Renal pelvis (tissue), 12 donors: Measurements from ENCODE around the gene PSMD10. TPM values are rescaled to one million over a fixed set of nuclear protein-coding genes. Genes with fewer than 3 reads are reported as not detected.

Experiments used
- DNase-seq: peaks from one replicate; pipeline ENCODE4 v3.0.0-alpha.2; 2013
- long read RNA-seq, 16 experiments: transcript quantifications; one replicate each; lab custom pipeline, GENCODE V29; 2026
- polyA plus RNA-seq, 3 donors: library from polyadenylated mRNA; unstranded; fragments of 120-200 nt; gene quantifications; one replicate each; pipeline ENCODE4 v1.2.1, GENCODE V29; 2013; ENCODE audit not compliant: insufficient read length in 3 of 3

Gene PSMD10, protein sequence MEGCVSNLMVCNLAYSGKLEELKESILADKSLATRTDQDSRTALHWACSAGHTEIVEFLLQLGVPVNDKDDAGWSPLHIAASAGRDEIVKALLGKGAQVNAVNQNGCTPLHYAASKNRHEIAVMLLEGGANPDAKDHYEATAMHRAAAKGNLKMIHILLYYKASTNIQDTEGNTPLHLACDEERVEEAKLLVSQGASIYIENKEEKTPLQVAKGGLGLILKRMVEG
- 10 to 100 TPM; 68.6 to 80.4 (median 79.5) TPM for polyA plus RNA-seq
- long read RNA-seq, donor 1, transcript PSMD10-201 (5 exons, 1,546 nt), result major isoform, 42 of 49 reads
- long read RNA-seq, donor 1, transcript PSMD10-204 (5 exons, 768 nt), result minor isoform, 6 of 49 reads
- long read RNA-seq, donor 1, partial matches to known transcripts, result 0 of 49 reads
- long read RNA-seq, donor 1, other reads (novel, unspliced or antisense), result 0 of 49 reads
- long read RNA-seq, donor 2, transcript PSMD10-204 (5 exons, 768 nt), result minor isoform, 22 of 128 reads
- long read RNA-seq, donor 2, transcript PSMD10-201 (5 exons, 1,546 nt), result major isoform, 102 of 128 reads
- long read RNA-seq, donor 2, partial matches to known transcripts, result 0 of 128 reads
- long read RNA-seq, donor 2, other reads (novel, unspliced or antisense), result 0 of 128 reads
- long read RNA-seq, donor 3, transcript PSMD10-204 (5 exons, 768 nt), result minor isoform, 10 of 86 reads
- long read RNA-seq, donor 3, transcript PSMD10-201 (5 exons, 1,546 nt), result major isoform, 75 of 86 reads
- long read RNA-seq, donor 3, partial matches to known transcripts, result 0 of 86 reads
- long read RNA-seq, donor 3, other reads (novel, unspliced or antisense), result 0 of 86 reads
- long read RNA-seq, donor 4, transcript PSMD10-204 (5 exons, 768 nt), result minor isoform, 6 of 82 reads
- long read RNA-seq, donor 4, transcript PSMD10-201 (5 exons, 1,546 nt), result major isoform, 75 of 82 reads
- long read RNA-seq, donor 4, partial matches to known transcripts, result 0 of 82 reads
- long read RNA-seq, donor 4, other reads (novel, unspliced or antisense), result 0 of 82 reads
- long read RNA-seq, donor 5, transcript PSMD10-201 (5 exons, 1,546 nt), result major isoform, 36 of 41 reads
- long read RNA-seq, donor 5, transcript PSMD10-204 (5 exons, 768 nt), result minor isoform, 5 of 41 reads
- long read RNA-seq, donor 5, partial matches to known transcripts, result 0 of 41 reads
- long read RNA-seq, donor 5, other reads (novel, unspliced or antisense), result 0 of 41 reads
- long read RNA-seq, donor 6, transcript PSMD10-201 (5 exons, 1,546 nt), result major isoform, 41 of 49 reads
- long read RNA-seq, donor 6, transcript PSMD10-204 (5 exons, 768 nt), result minor isoform, 7 of 49 reads
- long read RNA-seq, donor 6, partial matches to known transcripts, result 0 of 49 reads
- long read RNA-seq, donor 6, other reads (novel, unspliced or antisense), result 0 of 49 reads
- long read RNA-seq, donor 7, transcript PSMD10-204 (5 exons, 768 nt), result minor isoform, 5 of 58 reads
- long read RNA-seq, donor 7, transcript PSMD10-201 (5 exons, 1,546 nt), result major isoform, 52 of 58 reads
- long read RNA-seq, donor 7, partial matches to known transcripts, result 0 of 58 reads
- long read RNA-seq, donor 7, other reads (novel, unspliced or antisense), result 0 of 58 reads
- long read RNA-seq, donor 8, transcript PSMD10-201 (5 exons, 1,546 nt), result major isoform, 33 of 36 reads
- long read RNA-seq, donor 8, partial matches to known transcripts, result 0 of 36 reads
- long read RNA-seq, donor 8, other reads (novel, unspliced or antisense), result 0 of 36 reads
- long read RNA-seq, donor 9, transcript PSMD10-204 (5 exons, 768 nt), result minor isoform, 7 of 85 reads
- long read RNA-seq, donor 9, transcript PSMD10-201 (5 exons, 1,546 nt), result major isoform, 72 of 85 reads
- long read RNA-seq, donor 9, partial matches to known transcripts, result 0 of 85 reads
- long read RNA-seq, donor 9, other reads (novel, unspliced or antisense), result 5 of 85 reads
- long read RNA-seq, donor 10, transcript PSMD10-201 (5 exons, 1,546 nt), result major isoform, 71 of 74 reads
- long read RNA-seq, donor 10, partial matches to known transcripts, result 0 of 74 reads
- long read RNA-seq, donor 10, other reads (novel, unspliced or antisense), result 0 of 74 reads
- long read RNA-seq, donor 11, transcript PSMD10-201 (5 exons, 1,546 nt), result major isoform, 35 of 37 reads
- long read RNA-seq, donor 11, partial matches to known transcripts, result 0 of 37 reads
- long read RNA-seq, donor 11, other reads (novel, unspliced or antisense), result 0 of 37 reads
- long read RNA-seq, donor 12, transcript PSMD10-201 (5 exons, 1,546 nt), result major isoform, 80 of 92 reads
- long read RNA-seq, donor 12, partial matches to known transcripts, result 0 of 92 reads
- long read RNA-seq, donor 12, other reads (novel, unspliced or antisense), result 6 of 92 reads
- long read RNA-seq, donor 13, transcript PSMD10-201 (5 exons, 1,546 nt), result major isoform, 32 of 33 reads
- long read RNA-seq, donor 13, partial matches to known transcripts, result 0 of 33 reads
- long read RNA-seq, donor 13, other reads (novel, unspliced or antisense), result 0 of 33 reads
- long read RNA-seq, donor 14, transcript PSMD10-204 (5 exons, 768 nt), result minor isoform, 9 of 76 reads
- long read RNA-seq, donor 14, transcript PSMD10-201 (5 exons, 1,546 nt), result major isoform, 67 of 76 reads
- long read RNA-seq, donor 14, partial matches to known transcripts, result 0 of 76 reads
- long read RNA-seq, donor 14, other reads (novel, unspliced or antisense), result 0 of 76 reads
- long read RNA-seq, donor 15, transcript PSMD10-201 (5 exons, 1,546 nt), result major isoform, 79 of 89 reads
- long read RNA-seq, donor 15, transcript PSMD10-204 (5 exons, 768 nt), result minor isoform, 9 of 89 reads
- long read RNA-seq, donor 15, partial matches to known transcripts, result 0 of 89 reads
- long read RNA-seq, donor 15, other reads (novel, unspliced or antisense), result 0 of 89 reads
- long read RNA-seq, donor 16, transcript PSMD10-204 (5 exons, 768 nt), result minor isoform, 8 of 99 reads
- long read RNA-seq, donor 16, transcript PSMD10-201 (5 exons, 1,546 nt), result major isoform, 74 of 99 reads
- long read RNA-seq, donor 16, partial matches to known transcripts, result 16 of 99 reads
- long read RNA-seq, donor 16, other reads (novel, unspliced or antisense), result 0 of 99 reads

DNA sequence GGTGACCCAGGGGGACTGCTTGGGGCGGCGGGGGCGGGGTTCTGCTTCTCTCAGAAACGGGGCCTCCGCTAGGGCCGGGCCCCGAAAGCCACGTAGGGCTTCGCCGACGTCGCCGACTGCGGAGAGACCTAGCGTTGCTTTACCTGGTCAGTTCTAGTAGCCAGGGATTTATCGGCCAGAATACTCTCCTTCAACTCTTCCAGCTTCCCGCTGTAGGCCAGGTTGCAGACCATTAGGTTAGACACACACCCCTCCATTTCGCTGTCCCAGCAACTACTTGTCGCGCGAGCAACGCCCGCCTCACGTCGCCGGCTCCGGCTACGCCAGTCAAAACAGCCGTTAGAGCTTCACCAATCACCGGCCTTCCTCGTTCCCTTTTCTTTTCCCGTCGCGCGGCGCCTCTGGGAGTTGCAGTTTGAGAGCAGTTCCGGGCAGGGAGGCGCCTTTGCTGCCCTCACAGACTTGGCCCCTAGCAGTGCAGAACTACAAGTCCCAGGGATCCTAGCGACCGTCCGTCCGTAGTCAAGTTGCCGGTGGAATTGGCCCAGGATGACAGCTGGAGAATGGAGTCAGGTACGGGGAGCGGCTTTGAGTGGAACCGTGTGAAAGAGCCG, at the start of gene PSMD10, which contains the start of gene ATG4A:
PSMD10 (minus strand) TSS at position 279 of the 614 bp plus-strand sequence; CDS start at position 257, 22 bp downstream.
ATG4A (plus strand) TSS at position 515 of the 614 bp plus-strand sequence; CDS start at position 564, 49 bp downstream.
- peak; percentile 96 for DNase-seq

DNA sequence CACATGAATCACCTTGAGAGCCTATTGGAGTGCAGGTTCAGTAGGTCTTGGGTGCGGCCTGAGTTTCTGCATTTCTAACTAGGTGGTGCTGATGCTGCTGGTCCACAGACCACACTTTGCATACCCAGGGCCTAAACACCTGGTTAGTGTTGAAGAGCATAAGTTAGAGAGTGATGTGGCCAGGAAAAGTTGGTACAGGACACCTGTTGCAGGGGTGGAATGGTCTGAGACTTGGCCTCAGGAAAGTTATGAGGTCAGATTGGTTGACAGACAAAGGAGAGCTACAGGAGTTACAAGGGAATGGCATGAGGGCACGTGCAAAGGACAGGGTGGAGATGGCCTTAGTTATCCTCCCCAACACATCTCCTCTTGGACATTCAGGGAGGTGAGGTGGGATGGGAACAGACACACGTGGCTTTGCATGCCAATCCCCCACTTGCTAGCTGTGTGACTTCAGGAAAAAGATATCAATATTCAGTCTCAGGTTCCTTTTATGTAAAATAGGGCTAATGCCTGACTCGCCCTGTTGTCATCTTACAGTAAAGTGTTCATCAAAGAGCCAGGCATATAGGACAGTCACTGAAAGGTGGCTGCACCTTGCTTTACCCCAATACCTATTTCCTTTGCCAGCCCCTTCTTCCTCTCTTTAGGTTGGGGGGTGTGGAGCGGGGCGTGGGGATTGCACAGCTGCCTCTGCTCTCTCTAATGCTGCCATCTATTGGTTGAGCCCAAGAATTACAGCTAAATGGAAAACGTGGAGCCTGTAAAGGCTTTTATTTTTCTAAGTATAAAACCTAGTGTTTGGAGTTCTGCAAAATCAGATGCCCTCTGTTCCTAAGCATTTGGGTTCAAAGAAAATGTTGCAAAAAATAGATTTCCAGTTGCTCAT, 47.7 kb upstream of the PSMD10 start:
- DNase-seq, result no peak

DNA sequence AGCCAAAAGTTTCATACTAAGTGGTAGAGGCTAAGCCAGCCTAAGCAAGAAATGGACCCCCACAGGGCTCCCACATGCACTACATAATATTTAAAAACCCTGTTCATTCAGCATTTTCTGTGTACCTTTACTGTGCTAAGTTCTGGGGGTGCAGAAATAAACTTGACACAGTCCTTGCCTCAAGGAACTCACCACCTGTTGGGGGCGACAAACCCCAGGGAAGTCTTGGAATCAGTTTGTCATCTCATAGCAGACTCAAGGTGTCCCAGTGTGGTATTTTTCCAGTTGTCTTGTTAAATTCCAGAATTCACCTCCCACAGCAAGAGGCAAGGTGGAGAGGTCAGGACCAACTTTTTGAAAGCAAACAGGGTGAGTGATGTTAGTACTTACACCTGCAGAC, 43.4 kb upstream of the PSMD10 start:
- DNase-seq, result no peak

DNA sequence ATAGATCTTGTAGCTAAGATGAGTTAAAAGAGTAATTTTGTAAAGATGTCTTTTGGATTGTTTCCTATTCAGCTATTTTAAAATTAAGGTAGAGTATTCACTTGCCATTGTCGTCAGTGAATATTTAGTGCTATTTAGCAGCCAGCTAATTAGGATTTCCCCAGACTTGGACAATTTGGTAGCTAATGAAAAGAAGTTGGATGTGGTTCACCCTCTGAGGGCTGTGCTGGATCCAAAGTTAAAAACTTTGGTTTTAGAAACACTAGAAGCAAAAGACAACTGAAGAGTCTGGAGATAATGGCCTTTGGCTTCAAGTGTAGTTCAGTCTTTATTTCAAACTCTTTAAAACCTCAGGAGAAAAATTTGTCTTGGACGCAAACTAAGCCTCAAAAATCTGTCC, 41.5 kb upstream of the PSMD10 start:
- no peak for DNase-seq

DNA sequence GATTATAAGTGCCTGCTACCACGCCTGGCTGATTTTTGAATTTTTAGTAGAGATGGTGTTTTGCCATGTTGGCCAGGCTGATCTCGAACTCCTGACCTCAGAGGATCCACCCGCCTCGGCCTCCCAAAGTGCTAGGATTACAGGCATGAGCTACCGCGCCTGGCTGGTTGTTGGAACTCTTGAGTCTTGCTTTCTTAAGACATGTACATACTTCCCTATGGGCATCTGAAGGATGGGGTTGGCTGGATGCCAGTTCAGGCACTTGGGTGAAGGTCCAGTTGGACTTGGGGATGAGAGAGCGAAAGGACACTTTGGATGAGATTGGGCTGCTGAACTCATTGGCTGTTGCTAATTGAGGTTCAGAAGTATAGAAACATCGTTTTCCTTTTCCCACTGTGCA, 40.7 kb upstream of the PSMD10 start:
- no peak for DNase-seq

DNA sequence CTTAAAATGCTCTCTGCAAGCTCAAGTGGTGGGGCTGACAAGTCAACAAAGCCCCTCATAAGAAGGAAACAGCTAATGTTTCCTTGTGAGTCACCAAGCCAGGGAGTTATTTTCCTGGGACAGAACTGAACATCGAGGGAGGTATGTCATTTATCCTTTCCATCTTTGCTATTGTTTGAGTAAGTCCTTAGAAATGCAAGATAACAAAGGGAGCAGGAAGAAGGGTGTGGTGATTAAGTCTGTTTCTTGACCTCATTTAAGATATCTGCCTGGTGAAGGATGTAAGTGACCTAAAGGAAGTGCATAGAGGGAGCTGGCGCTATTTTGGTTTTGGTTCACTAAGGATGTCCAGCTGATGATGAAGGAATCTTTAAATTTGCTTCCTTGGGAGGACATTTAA, 40.1 kb upstream of the PSMD10 start:
- DNase-seq, result no peak

DNA sequence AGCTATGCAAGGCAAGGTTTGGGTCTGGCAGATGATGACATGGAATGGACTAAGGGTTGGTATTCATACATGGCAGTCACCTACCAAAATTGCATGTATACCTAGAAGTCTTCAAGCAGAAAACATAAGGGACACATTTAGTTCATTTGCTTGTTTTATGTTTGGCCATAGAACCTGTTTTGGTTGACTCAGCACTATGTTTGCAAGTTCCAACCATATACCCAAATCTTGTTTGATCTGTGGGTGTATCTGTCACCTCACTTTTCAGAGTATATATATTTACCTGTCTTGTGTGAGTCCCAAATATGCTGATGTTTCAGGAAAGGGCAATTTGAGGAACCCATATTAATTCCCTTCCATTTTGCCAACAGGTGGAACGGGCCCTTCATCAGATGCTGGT, 39.5 kb upstream of the PSMD10 start:
- no peak for DNase-seq

DNA sequence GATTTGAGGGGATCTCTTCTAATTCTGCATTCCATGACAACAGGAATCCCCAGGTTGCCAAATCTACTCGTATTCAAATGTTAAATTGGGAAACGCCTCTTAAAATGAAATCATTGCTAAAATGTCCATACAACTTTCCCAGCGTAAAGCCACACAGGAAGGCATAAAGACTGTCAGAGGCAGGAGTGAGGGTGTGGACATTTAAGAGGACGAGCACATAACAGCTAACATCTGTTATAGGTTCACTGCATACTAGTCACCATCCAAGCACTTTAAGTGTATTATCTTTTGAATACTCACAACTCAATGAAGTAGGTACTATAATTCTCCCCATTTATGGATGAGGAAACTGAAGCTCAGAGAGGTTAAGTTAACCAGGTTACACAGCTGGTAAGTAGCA, 35.8 kb upstream of the PSMD10 start:
- no peak for DNase-seq

DNA sequence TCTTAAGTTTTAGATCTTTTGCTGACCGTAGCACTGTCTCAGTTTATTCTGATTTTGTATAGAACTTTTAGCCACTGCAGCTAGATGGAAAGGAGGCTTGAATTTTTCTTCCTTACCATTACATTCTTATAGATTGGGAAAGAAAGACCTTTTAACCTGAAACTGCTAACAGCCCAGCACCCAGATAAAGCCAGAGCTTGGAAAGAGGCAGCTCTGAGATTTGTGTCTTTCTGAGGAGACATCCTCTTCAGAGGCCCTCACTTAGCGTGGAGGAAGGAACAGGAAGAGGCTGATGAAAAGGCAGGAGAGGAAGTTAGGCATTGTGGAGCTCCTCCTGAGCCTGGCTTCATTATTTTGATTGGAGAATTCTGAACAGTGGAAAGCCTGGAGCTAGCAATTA, 35.3 kb upstream of the PSMD10 start:
- DNase-seq, result no peak

DNA sequence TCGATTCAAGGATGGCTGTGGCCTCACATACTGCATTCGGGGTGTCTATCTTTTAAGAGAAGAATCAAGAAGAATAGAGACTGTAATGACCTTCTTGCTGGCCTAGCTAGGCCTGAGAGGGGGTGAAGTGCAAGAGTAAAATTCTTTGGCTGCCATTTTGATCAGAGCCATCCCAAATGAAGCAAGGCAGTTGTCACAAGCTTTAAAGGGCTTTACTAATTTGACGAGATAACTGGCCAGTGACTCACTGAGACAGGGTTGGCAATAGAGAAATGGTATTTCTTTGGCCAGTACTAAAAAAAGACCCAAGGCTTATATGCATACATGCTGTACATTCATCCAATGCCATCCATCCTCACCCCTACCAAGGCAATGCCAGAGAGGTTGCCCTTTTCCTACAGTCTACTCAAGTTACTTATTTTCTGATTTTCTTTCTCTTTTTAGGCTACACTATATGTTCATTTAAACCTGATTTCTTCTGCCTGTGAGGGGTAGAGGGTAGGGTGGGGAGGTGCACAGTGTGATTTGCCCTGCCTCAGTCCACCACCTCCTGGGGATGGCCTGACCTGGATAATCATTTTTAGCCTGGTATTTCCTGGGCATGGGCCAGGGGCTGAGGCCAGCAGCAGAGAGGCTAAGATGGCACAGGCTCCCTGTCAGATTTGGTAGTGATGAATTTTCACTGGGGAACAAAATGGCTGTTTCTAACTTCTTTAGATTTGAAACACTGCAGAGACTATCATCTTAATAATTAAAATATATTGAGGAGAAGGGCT, 32.4 kb upstream of the PSMD10 start:
- no peak for DNase-seq

DNA sequence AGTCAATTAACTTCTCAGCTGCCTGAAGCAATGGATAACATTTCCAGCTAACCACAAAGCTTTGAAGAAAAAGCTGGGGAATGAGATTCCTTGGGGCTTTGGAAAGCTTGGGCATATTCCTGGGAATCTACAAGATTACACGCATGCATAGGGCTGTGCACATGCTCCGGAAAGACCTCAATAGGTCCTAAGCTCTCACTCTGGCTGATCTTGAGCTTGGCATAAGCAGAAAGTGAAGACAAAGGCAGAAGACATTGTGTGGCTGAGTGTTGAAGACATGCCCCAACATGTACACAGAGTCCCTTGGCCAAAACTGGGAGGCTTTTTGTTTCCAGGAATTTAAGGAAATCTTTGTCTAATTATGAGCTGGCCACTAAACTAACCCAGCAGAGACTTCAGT, 31.4 kb upstream of the PSMD10 start:
- no peak for DNase-seq

DNA sequence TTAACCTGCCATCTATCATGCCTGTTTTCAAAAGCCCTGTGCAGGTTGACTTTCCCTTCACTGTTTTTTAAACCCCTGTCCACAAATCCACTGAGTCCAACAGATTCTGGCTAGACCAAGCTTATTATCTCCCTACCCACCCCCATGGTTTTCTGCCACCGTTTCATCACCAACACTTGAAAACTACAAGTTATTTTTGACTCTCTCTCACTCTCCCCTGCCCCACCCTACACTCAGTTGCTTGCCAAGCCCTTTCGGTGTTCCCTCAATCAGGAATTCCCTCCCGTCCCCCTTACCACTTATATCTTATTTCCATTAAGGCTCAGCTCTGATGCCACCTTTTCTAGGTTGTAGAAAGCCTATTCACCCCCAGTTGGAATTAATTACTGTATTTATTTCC, 29.9 kb upstream of the PSMD10 start:
- DNase-seq, result no peak

DNA sequence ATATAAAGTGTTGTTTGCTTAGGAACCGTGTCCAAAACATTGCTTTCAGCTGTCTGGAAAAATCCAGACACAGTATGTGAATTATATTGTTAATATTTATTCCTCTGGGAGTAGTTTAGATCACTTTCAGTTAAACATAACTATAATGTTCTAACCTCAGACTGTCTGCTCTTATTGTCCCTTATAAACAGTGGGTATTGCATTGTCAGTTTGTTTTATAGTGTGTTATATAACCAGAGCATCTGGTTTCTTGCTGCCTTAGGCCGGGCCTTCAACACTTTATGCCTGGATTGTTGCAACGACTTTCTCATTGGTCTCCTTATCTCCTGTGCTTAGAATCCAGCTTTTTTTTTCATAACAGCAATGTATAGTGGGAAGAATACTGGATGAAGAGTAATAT, 26.6 kb upstream of the PSMD10 start:
- DNase-seq, result peak; percentile 14

DNA sequence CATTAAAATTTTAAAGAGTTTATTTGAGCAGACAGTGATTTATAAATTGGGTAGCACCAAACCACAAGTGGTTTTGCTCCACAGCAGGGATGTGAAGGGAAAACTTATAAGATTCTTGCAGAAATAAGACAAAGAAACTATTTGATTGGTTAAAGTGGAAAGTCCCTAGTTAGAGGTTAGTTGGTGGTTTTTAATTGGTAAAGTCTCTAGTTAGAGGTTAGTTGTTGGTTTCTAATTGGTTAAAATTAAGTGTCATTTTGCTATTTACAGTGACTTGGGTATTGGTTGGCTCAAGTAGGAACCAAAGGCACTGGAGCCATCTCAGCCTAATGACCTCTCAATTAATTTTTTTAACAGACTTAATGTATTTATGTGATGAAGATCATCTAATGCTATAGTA, 23.2 kb upstream of the PSMD10 start:
- no peak for DNase-seq

DNA sequence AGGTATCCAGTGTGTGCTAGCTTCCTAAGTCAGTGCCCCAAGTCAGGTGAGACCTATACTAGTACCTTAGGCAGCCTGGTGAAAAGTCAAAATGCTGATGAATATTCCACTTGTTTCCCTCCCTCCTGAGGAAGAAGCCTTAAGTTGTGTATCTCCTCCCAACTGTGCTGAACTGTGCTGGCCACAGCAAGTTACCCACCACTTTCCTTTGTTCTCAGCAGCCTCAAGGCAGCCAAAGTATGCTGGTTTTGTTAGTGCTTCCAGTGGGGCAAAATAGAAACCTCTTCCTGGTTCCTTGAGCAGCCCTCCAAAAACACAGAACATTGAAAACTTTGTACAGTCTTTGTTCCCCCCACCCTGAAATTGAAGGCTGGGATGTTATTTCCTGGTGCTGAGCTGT, 14.1 kb upstream of the PSMD10 start:
- no peak for DNase-seq

DNA sequence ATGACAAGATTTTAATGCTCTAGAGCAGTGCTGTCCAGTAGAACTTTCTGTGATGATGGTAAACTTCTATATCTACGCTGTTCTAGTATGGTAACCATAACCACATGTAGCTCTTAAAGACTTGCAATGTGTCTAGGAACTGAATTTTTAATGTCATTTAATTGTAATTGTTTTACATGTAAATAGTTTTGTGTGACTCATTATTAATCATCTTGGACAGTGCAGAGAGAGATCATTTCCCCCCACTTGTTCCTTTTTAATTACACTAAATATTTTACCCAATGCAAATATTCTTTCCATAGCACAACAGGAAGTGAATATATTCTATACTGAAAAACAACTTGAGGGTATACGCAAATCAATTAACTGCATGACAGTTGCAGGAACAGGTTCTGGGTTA, 6.0 kb upstream of the PSMD10 start:
- DNase-seq, result no peak
